ENCODE data around the gene GARNL3. TPM values are rescaled to one million over a fixed set of nuclear protein-coding genes. Genes with fewer than 3 reads are reported as not detected.

GARNL3 gene
- total RNA-seq, 1 donor from 2014 or later, result 19.7 TPM

DNA sequence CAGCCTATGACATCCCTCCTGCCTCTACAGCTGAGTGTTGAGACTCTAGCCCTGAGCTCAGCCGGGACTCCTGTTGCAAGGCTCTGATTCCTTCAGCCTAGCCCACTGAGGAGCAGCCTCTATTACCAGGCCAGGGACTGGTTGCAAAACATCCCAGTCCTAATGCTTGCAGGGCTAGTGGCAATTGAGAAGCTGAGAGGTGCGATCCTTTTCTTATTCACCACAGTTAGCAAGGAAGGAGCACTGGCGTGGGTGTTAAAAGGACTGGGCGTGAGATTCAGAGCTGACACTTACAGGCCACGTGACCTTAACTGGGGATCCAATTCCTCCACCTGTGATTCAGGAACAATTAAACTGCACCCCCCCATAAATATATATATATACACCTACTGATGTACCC lies 58.8 kb downstream of the GARNL3 start:
- peaks cover 8% of the 10 kb centered on the region for H3K4me1 Mint-ChIP-seq (ENCODE audit: unreplicated experiment)
- no peaks in the 10 kb centered on the region for H3K9me3 Mint-ChIP-seq
- H3K27ac Mint-ChIP-seq, result no peak overlapping the region
- TF ChIP-seq, protein P1, sequence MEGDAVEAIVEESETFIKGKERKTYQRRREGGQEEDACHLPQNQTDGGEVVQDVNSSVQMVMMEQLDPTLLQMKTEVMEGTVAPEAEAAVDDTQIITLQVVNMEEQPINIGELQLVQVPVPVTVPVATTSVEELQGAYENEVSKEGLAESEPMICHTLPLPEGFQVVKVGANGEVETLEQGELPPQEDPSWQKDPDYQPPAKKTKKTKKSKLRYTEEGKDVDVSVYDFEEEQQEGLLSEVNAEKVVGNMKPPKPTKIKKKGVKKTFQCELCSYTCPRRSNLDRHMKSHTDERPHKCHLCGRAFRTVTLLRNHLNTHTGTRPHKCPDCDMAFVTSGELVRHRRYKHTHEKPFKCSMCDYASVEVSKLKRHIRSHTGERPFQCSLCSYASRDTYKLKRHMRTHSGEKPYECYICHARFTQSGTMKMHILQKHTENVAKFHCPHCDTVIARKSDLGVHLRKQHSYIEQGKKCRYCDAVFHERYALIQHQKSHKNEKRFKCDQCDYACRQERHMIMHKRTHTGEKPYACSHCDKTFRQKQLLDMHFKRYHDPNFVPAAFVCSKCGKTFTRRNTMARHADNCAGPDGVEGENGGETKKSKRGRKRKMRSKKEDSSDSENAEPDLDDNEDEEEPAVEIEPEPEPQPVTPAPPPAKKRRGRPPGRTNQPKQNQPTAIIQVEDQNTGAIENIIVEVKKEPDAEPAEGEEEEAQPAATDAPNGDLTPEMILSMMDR (conservative IDR thresholded peaks at IDR 0.05), result no peak
- H3K4me3 Mint-ChIP-seq, result no peak overlapping the region
- H3K36me3 Mint-ChIP-seq, result peaks cover 11% of the 10 kb centered on the region
- no peak for DNase-seq (ENCODE audit: extremely low spot score, unreplicated experiment)
- no peaks in the 10 kb centered on the region for H3K27me3 Mint-ChIP-seq

DNA sequence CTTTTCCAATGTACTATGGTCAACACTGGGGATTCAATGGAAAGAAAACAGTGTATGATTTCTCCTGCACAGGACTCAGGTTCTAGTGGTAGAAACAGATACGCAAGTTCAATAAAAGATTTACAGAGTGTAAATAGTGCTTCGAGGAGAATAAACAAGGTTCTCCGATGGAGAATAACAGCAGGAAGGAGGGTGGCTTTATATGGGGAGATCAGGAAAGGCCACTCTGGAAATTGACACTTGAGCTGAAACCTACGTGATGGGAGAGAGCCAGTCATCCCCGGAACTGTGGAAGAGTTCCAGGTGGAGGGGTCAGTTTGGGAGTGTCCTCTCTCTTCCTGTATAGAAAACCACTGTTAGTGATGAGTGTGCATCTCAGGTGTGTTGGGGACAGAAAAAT lies 65.9 kb downstream of the GARNL3 start:
- TF ChIP-seq, protein P1 (conservative IDR thresholded peaks at IDR 0.05), result no peak
- H3K36me3 Mint-ChIP-seq, result peaks cover 18% of the 10 kb centered on the region
- peaks cover 17% of the 10 kb centered on the region for H3K4me1 Mint-ChIP-seq (ENCODE audit: unreplicated experiment)
- H3K27me3 Mint-ChIP-seq, result no peaks in the 10 kb centered on the region
- no peak overlapping the region for H3K4me3 Mint-ChIP-seq
- H3K9me3 Mint-ChIP-seq, result no peaks in the 10 kb centered on the region
- DNase-seq (ENCODE audit: extremely low spot score, unreplicated experiment), result no peak
- no peak overlapping the region for H3K27ac Mint-ChIP-seq

DNA sequence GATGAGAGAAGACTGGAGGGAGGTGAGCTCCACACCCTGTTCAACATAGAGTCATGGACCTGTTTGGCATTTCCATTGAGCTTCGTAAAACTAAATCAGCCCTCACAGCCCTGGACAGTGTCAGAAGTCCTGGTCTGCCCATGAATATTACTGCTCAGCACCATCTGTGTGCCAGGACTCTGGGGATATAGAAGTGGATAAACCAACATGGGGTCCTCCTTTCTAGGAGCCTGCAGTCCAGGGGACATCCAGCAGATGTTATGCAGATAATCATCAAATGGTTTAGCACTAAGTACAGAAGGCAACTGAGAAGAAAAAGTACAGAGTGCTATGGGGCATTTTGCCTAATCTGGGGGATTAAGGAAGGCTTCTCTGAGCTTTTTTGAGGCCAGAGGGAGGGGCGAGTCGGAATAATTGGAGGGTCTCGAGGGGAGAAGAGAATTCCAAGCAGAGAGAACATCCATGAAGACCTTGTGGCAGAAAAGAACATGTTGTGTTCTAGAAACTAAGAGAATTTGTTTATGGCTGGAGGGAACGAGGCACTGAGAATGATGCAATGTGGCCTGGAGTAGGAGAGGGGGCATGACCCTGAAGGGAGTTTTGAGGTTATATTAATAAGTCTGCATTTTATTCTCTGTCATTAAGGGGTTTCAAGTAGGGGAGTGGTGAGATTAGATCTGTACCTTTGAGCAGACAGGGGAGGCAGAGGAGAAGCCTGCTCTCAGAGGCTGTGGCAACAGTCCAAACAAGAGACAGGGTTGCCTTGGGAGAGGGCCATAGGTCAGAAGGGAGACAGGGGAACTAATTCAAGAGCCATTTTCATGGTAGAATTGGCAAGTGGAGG lies 68.9 kb downstream of the GARNL3 start:
- no peaks in the 10 kb centered on the region for H3K9me3 Mint-ChIP-seq
- no peak for DNase-seq (ENCODE audit: extremely low spot score, unreplicated experiment)
- H3K27ac Mint-ChIP-seq, result peak overlapping the region; percentile 2
- H3K27me3 Mint-ChIP-seq, result no peaks in the 10 kb centered on the region
- peaks cover 15% of the 10 kb centered on the region for H3K36me3 Mint-ChIP-seq
- H3K4me3 Mint-ChIP-seq, result no peak overlapping the region
- TF ChIP-seq, protein P1 (conservative IDR thresholded peaks at IDR 0.05), result no peak
- peaks cover 20% of the 10 kb centered on the region for H3K4me1 Mint-ChIP-seq (ENCODE audit: unreplicated experiment)

DNA sequence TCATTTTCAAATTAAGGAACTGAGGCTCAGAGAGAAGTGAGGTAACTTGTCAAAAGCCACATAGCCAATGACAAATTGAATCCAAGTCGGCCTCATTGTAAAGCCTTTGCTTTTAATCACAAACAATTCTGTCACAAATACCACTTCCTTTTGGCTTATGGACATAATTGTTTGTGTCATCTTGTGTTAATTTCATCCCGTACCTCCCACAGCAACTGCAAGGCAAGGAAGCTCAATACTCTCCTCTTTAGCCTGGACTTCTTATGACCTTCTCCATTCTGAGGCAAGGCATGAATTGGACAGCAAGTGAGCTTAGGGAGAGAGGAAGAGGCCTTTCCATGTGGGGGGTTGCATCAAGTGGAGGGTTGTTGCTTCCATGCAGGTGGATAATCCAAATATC lies 70.2 kb downstream of the GARNL3 start:
- H3K36me3 Mint-ChIP-seq, result peaks cover 17% of the 10 kb centered on the region
- H3K9me3 Mint-ChIP-seq, result no peaks in the 10 kb centered on the region
- no peak for DNase-seq (ENCODE audit: extremely low spot score, unreplicated experiment)
- no peaks in the 10 kb centered on the region for H3K27me3 Mint-ChIP-seq
- no peak overlapping the region for H3K27ac Mint-ChIP-seq
- TF ChIP-seq, protein P1 (conservative IDR thresholded peaks at IDR 0.05), result no peak
- no peak overlapping the region for H3K4me3 Mint-ChIP-seq
- peaks cover 20% of the 10 kb centered on the region for H3K4me1 Mint-ChIP-seq (ENCODE audit: unreplicated experiment)

DNA sequence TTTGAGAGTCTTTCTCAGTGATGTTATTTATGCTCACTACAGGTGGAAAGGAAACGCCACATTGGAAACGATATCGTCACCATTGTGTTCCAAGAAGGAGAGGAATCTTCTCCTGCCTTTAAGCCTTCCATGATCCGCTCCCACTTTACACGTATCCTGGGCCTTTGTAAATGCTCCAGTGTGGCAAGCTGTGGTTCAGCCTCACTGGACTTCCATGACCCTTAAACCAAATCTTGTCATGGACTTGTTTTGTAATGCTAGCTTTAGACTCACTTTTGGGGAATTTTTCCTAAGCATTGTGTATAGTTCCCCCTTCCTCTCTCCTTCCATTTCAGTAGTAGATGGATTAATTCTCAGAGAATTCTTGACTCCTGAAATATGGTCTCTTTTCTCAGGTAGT lies 71.5 kb downstream of the GARNL3 start:
- Mint-ChIP-seq H3K36me3 (peaks cover 27% of the 10 kb centered on the region), H3K4me1 (ENCODE audit: unreplicated experiment) (peaks cover 13% of the 10 kb centered on the region), H3K9me3 (no peaks in the 10 kb centered on the region), H3K27me3 (no peaks in the 10 kb centered on the region), H3K27ac (no peak overlapping the region), H3K4me3 (no peak overlapping the region)
- DNase-seq (ENCODE audit: extremely low spot score, unreplicated experiment), result no peak
- TF ChIP-seq, protein P1 (conservative IDR thresholded peaks at IDR 0.05), result no peak

All from type B pancreatic cell (in vitro differentiated cells).